SK-N-SH (cell line): ENCODE data around the gene CPB1.
"Not testable (repeated sequence)": the region's sequence is repeated elsewhere in the genome, so short reads cannot be mapped to it uniquely, and the experiment has no call there.

Experiments used
- CTCF ChIP-seq: fragments of 200-600 bp; sonication (generic); IDR thresholded peaks from 2 replicates; pipeline ENCODE4 v1.6.1; 2017; ENCODE audit warnings: antibody characterized with exemption, mild to moderate bottlenecking, moderate library complexity
- FOXJ3 ChIP-seq: sonication (generic); formaldehyde crosslinking; IDR thresholded peaks from 2 replicates; pipeline ENCODE4 v1.5.1; 2020; ENCODE audit warnings: mild to moderate bottlenecking, missing genetic modification reagents
- GABPA ChIP-seq: IDR thresholded peaks from 2 replicates; pipeline ENCODE4 v1.4.0; 2012; ENCODE audit warnings: low read depth, mild to moderate bottlenecking
- NRF1 ChIP-seq: IDR thresholded peaks from 2 replicates; pipeline ENCODE4 v1.6.1; 2012; ENCODE audit warnings: low read depth, mild to moderate bottlenecking, low read length
- POLR2AphosphoS5 ChIP-seq: IDR thresholded peaks from 2 replicates; pipeline ENCODE4 v1.6.1; 2012; ENCODE audit warnings: low read depth, low read length
- RAD21 ChIP-seq: IDR thresholded peaks from 2 replicates; pipeline ENCODE4 v1.6.1; 2012; ENCODE audit warnings: mild to moderate bottlenecking, low read length
- RCOR1 ChIP-seq: fragments of 150-350 bp; IDR thresholded peaks from 2 replicates; pipeline ENCODE4 v1.6.1; 2017; ENCODE audit warnings: antibody characterized with exemption, low read length
- RFX5 ChIP-seq: IDR thresholded peaks from 2 replicates; pipeline ENCODE4 v1.6.1; 2012; ENCODE audit warnings: mild to moderate bottlenecking, improper control_type of control experiment, low read length
- RXRA ChIP-seq: IDR thresholded peaks from 2 replicates; pipeline ENCODE4 v1.4.0; 2012; ENCODE audit warnings: low read depth, mild to moderate bottlenecking, borderline replicate concordance
- SMC3 ChIP-seq: IDR thresholded peaks from 2 replicates; pipeline ENCODE4 v1.6.1; 2012; ENCODE audit warnings: low read depth, low read length, improper control_type of control experiment
- TAF1 ChIP-seq: IDR thresholded peaks from 2 replicates; pipeline ENCODE4 v1.6.1; 2012; ENCODE audit warnings: low read depth, mild to moderate bottlenecking, low read length, moderate library complexity, borderline replicate concordance
- TCF12 ChIP-seq: IDR thresholded peaks from 2 replicates; pipeline ENCODE4 v1.4.0; 2012
- TF ChIP-seq, protein P1 (sequence below): IDR thresholded peaks from 2 replicates; pipeline ENCODE4 v1.4.0; 2012; ENCODE audit warnings: low read depth

GRCh38 chr3:148785026-148785425 lies 42.6 kb upstream of the CPB1 start:
- not testable (repeated sequence) for TF ChIP-seq POLR2AphosphoS5, CTCF, RAD21, SMC3, GABPA, TAF1, TCF12, RFX5, RCOR1, FOXJ3, NRF1, RXRA
- TF ChIP-seq, protein P1, sequence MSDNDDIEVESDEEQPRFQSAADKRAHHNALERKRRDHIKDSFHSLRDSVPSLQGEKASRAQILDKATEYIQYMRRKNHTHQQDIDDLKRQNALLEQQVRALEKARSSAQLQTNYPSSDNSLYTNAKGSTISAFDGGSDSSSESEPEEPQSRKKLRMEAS, result not testable (repeated sequence)
